GM12875 (cell line): ENCODE data around the gene RTF2.

Experiments used
- H3K4me3 ChIP-seq: one replicate; pipeline ENCODE4 v1.5.1; 2011; ENCODE audit warnings: low read depth, low read length, control low read depth
- CTCF ChIP-seq: IDR thresholded peaks from 2 replicates; pipeline ENCODE4 v1.5.1; 2011; ENCODE audit warnings: low read depth, mild to moderate bottlenecking, control low read depth, inconsistent platforms, low read length, moderate library complexity, borderline replicate concordance; ENCODE audit not compliant: insufficient read depth

RTF2 gene

DNA sequence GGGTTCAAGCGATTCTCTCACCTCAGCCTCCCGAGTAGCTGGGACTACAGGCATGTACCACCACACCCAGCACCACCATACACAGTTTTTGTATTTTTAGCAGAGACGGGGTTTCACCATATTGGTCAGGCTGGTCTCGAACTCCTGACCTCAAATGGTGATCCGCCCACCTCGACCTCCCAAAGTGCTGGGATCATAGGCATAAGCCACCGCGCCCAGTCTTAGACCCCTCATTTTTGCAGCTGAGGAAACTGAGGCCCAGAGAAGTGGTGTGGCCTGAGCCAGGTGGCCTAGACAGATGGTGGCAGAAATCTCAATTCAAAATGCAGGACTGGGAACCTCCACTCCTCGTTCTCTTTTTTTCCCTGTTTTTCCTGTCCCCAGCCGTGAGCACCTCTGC lies 43.5 kb downstream of the RTF2 start:
- TF ChIP-seq CTCF: no peak
- H3K4me3 ChIP-seq: no peak overlapping the region

GRCh38 chr20:56513161-56514150 lies 45.0 kb downstream of the RTF2 start:
- no peak overlapping the region for H3K4me3 ChIP-seq
- TF ChIP-seq CTCF: no peak

DNA sequence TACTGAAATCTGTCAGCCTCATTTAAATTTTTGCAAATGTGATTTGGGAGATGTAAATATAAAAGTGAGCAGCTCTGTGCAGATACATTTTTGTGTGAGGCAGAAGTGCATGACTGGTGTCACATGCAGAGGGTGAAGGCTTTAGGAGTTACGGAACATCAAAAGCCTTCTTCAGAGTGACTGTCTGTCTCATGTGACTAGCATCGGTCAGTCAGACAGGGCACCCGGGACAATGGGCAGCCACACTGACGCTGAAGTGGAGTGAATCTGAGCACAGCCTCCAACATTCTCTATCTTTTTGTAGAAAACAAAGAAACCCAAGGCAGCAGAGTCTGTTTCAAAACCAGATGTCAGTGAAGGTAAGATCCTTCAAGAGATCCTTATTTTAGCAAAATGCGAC lies 48.2 kb downstream of the RTF2 start:
- TF ChIP-seq CTCF: no peak
- H3K4me3 ChIP-seq: no peak overlapping the region

DNA sequence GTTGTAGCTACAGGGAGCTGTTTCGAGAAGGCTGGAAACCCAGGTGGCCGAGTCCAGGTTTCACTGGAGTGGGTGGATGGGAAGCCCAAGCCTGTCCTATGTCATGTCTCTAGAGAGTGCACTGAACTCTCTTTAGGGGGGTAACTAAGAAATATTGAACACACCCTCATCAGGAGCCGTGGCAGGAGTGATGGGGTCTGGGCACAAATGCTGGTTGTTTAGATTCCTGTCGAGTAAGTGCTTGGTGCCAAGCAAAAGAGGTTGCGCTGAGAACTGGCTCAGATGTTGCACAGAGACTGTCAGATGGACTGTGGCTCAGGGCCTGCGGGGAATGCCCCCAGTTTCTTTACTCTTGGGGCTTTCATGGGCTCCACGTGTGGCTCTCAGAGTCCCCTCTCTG lies 48.8 kb downstream of the RTF2 start:
- TF ChIP-seq CTCF: no peak
- H3K4me3 ChIP-seq: no peak overlapping the region

GRCh38 chr20:56517641-56518040 lies 49.2 kb downstream of the RTF2 start:
- no peak for TF ChIP-seq CTCF
- no peak overlapping the region for H3K4me3 ChIP-seq

DNA sequence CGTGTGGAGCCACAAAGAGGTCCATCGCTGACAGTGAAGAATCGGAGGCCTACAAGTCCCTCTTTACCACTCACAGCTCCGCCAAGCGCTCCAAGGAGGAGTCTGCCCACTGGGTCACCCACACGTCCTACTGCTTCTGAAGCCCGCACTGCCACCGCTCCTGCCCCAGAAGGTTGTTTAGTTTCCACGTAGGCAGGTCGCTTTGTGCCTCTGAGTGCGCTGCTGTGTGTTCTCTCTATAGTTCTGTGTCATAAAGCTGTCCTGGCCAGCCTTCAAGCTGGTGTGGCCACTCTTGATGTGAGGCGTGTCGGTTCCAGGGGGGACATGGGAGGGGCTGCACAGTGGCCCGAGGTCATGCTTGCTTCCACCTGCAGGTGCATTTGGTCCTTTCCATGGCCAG lies 49.7 kb downstream of the RTF2 start:
- TF ChIP-seq CTCF: no peak
- H3K4me3 ChIP-seq: no peak overlapping the region
